CD4-positive, alpha-beta T cell treated with Interferon gamma for 1 hour (primary cell): ENCODE measurements around the gene C2CD4D.
A peak's percentile ranks its signal among the peaks of the same experiment; 100 is the strongest.
"Not testable (repeated sequence)": the region's sequence is repeated elsewhere in the genome, so short reads cannot be mapped to it uniquely, and the experiment has no call there.

ENCODE experiments used
- DNase-seq: peaks from one replicate; pipeline ENCODE4 v3.0.0-alpha.2; 2020

The C2CD4D gene

GRCh38 chr1:151858030-151858746 lies 18.6 kb upstream of the C2CD4D start:
- no peak for DNase-seq

- no peak for DNase-seq
Observed at GRCh38 chr1:151855933-151856332, 16.3 kb upstream of the C2CD4D start.

- not testable (repeated sequence) for DNase-seq
Observed at GRCh38 chr1:151855516-151855915, 15.9 kb upstream of the C2CD4D start.

- DNase-seq: no peak
Observed at GRCh38 chr1:151854658-151855057, 15.0 kb upstream of the C2CD4D start.

GRCh38 chr1:151853411-151853943 lies 13.9 kb upstream of the C2CD4D start, which contains the start of gene THEM5:
Gene THEM5, minus strand, starts transcription at chr1:151853712. Its CDS starts 147 bp downstream, at chr1:151853565.
- DNase-seq: no peak

- DNase-seq: no peak
Observed at GRCh38 chr1:151852733-151853132, 13.1 kb upstream of the C2CD4D start.

- DNase-seq: no peak
Observed at GRCh38 chr1:151851886-151852285, 12.3 kb upstream of the C2CD4D start.

- DNase-seq: no peak
Observed at GRCh38 chr1:151849871-151850270, 10.3 kb upstream of the C2CD4D start.

- no peak for DNase-seq
Observed at GRCh38 chr1:151849126-151849525, 9.5 kb upstream of the C2CD4D start.

- no peak for DNase-seq
Observed at GRCh38 chr1:151847867-151848596, 8.4 kb upstream of the C2CD4D start.

GRCh38 chr1:151846686-151847237 lies 7.1 kb upstream of the C2CD4D start:
- DNase-seq: no peak

- no peak for DNase-seq
Observed at GRCh38 chr1:151846062-151846568, 6.5 kb upstream of the C2CD4D start.

- DNase-seq: no peak
Observed at GRCh38 chr1:151843398-151843797, 3.8 kb upstream of the C2CD4D start.

GRCh38 chr1:151841141-151841540 lies 1.5 kb upstream of the C2CD4D start:
- no peak for DNase-seq

- no peak for DNase-seq
Observed at GRCh38 chr1:151840421-151840820, 801 bp upstream of the C2CD4D start.

- DNase-seq: no peak
Observed at GRCh38 chr1:151839082-151839412, 573 bp downstream of the C2CD4D start.

- DNase-seq: peak; percentile 11
Observed at GRCh38 chr1:151838222-151839081, 1.2 kb downstream of the C2CD4D start.

- DNase-seq: no peak
Observed at GRCh38 chr1:151837884-151838221, 1.8 kb downstream of the C2CD4D start.

- no peak for DNase-seq
Observed at GRCh38 chr1:151837197-151837596, 2.4 kb downstream of the C2CD4D start.

GRCh38 chr1:151835596-151835995 lies 4.0 kb downstream of the C2CD4D start:
- no peak for DNase-seq

- DNase-seq: no peak
Observed at GRCh38 chr1:151834239-151834638, 5.4 kb downstream of the C2CD4D start.

- no peak for DNase-seq
Observed at GRCh38 chr1:151833172-151833900, 6.3 kb downstream of the C2CD4D start.
